ENCODE measurements around the gene HMGCS1. TPM values are rescaled to one million over a fixed set of nuclear protein-coding genes. Genes with fewer than 3 reads are reported as not detected.

The HMGCS1 gene
- total RNA-seq, 1 donor from 2014 or later, result 68.0 TPM

- intact Hi-C loops (cut with DNase I), result no loop called here
- H3K9me3 ChIP-seq, result no peaks in the 10 kb centered on the region
- H3K4me3 ChIP-seq, result no peak overlapping the region
- no peak overlapping the region for H3K27ac ChIP-seq
- H3K36me3 ChIP-seq, result no peaks in the 10 kb centered on the region
- TF ChIP-seq POLR2AphosphoS5 (IDR thresholded peaks at IDR 0.05; ENCODE audit: insufficient read depth in 1 of 2, low read depth in 1 of 2), result no peak
- TF ChIP-seq, protein P1, sequence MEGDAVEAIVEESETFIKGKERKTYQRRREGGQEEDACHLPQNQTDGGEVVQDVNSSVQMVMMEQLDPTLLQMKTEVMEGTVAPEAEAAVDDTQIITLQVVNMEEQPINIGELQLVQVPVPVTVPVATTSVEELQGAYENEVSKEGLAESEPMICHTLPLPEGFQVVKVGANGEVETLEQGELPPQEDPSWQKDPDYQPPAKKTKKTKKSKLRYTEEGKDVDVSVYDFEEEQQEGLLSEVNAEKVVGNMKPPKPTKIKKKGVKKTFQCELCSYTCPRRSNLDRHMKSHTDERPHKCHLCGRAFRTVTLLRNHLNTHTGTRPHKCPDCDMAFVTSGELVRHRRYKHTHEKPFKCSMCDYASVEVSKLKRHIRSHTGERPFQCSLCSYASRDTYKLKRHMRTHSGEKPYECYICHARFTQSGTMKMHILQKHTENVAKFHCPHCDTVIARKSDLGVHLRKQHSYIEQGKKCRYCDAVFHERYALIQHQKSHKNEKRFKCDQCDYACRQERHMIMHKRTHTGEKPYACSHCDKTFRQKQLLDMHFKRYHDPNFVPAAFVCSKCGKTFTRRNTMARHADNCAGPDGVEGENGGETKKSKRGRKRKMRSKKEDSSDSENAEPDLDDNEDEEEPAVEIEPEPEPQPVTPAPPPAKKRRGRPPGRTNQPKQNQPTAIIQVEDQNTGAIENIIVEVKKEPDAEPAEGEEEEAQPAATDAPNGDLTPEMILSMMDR (IDR thresholded peaks at IDR 0.05), result no peak
- TF ChIP-seq POLR2A (IDR thresholded peaks at IDR 0.05), result no peak
- no peaks in the 10 kb centered on the region for H3K4me1 ChIP-seq
- no peaks in the 10 kb centered on the region for H3K27me3 ChIP-seq
- no peak for DNase-seq (ENCODE audit: extremely low spot score in 2 of 2)
These were observed 7.6 kb upstream of the HMGCS1 start for GRCh38 chr5:43320846-43321245.

DNA sequence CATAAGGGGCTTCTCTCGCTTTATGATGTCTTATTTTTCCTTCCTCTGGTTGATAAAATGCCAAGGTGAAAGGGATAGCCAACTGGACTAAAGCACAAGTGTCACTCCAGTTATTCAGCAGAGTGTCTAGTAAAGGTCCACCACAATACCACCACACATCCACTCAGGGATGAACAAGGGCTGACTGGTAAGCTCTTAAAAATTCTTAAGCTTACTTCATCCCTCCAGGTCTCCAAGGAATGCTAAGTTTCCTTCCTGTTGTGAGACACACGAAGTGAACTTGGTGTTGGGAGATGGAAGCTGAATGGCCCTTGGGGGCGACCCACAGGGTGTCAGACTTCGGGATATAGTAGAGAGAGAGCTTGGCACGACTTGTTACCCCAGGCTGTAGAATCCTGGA is 3.2 kb upstream of the HMGCS1 start:
- Histone ChIP-seq H3K27ac (no peak overlapping the region), H3K4me3 (no peak overlapping the region), H3K4me1 (peaks cover 23% of the 10 kb centered on the region), H3K27me3 (no peaks in the 10 kb centered on the region), H3K36me3 (no peaks in the 10 kb centered on the region), H3K9me3 (no peaks in the 10 kb centered on the region)
- no peak for DNase-seq (ENCODE audit: extremely low spot score in 2 of 2)
- intact Hi-C loops (cut with DNase I), result no loop called here
- TF ChIP-seq, protein P1 (IDR thresholded peaks at IDR 0.05), result no peak
- no peak for TF ChIP-seq POLR2A (IDR thresholded peaks at IDR 0.05)

DNA sequence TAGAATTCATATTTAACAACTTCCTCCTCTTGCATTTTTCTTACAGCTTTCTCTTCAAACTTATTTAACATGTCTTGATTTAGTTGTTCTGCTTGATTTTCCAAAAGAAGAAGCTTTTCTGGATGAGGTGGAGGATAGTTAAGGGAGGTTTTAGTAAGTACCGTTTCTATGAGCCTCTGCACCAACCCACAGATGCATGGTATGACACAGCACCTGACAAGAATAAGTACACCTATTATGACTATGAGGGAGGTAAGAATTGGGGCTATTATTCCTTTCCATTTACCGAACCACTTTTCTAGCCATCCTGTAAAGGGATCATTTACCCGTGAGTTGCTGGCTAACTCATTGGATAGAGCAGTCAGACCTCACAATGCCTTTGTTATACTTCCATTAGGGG is 2.5 kb upstream of the HMGCS1 start:
- DNase-seq (ENCODE audit: extremely low spot score in 2 of 2), result no peak
- TF ChIP-seq POLR2A (IDR thresholded peaks at IDR 0.05), result no peak
- intact Hi-C loops (cut with DNase I), result no loop called here
- H3K4me1 ChIP-seq, result peaks cover 30% of the 10 kb centered on the region
- no peaks in the 10 kb centered on the region for H3K27me3 ChIP-seq
- no peaks in the 10 kb centered on the region for H3K9me3 ChIP-seq
- no peak overlapping the region for H3K27ac ChIP-seq
- H3K36me3 ChIP-seq, result no peaks in the 10 kb centered on the region
- no peak overlapping the region for H3K4me3 ChIP-seq

- Histone ChIP-seq H3K27ac (no peak overlapping the region), H3K4me3 (no peak overlapping the region), H3K4me1 (peaks cover 35% of the 10 kb centered on the region), H3K9me3 (no peaks in the 10 kb centered on the region), H3K27me3 (no peaks in the 10 kb centered on the region), H3K36me3 (no peaks in the 10 kb centered on the region)
- intact Hi-C loops (cut with DNase I), result no loop called here
- no peak for DNase-seq (ENCODE audit: extremely low spot score in 2 of 2)
- TF ChIP-seq POLR2A (IDR thresholded peaks at IDR 0.05) (no peak), POLR2AphosphoS5 (IDR thresholded peaks at IDR 0.05; ENCODE audit: insufficient read depth in 1 of 2, low read depth in 1 of 2) (peak in 1 of 2 donors; percentile 37)
- TF ChIP-seq, protein P1 (IDR thresholded peaks at IDR 0.05), result no peak
These were observed 2.1 kb upstream of the HMGCS1 start for GRCh38 chr5:43315263-43315662.

GRCh38 chr5:43314724-43315123 is 1.5 kb upstream of the HMGCS1 start:
- H3K36me3 ChIP-seq, result no peaks in the 10 kb centered on the region
- TF ChIP-seq, protein P1 (IDR thresholded peaks at IDR 0.05), result no peak
- TF ChIP-seq POLR2AphosphoS5 (IDR thresholded peaks at IDR 0.05; ENCODE audit: insufficient read depth in 1 of 2, low read depth in 1 of 2) (no peak), POLR2A (IDR thresholded peaks at IDR 0.05) (no peak)
- H3K27ac ChIP-seq, result no peak overlapping the region
- DNase-seq (ENCODE audit: extremely low spot score in 2 of 2), result no peak
- H3K27me3 ChIP-seq, result no peaks in the 10 kb centered on the region
- intact Hi-C loops (cut with DNase I), result no loop called here
- peaks cover 39% of the 10 kb centered on the region for H3K4me1 ChIP-seq
- H3K9me3 ChIP-seq, result no peaks in the 10 kb centered on the region
- no peak overlapping the region for H3K4me3 ChIP-seq

Measured in vagina (tissue), 2 donors.